ENCODE data around the gene OSGEPL1.

OSGEPL1 gene

DNA sequence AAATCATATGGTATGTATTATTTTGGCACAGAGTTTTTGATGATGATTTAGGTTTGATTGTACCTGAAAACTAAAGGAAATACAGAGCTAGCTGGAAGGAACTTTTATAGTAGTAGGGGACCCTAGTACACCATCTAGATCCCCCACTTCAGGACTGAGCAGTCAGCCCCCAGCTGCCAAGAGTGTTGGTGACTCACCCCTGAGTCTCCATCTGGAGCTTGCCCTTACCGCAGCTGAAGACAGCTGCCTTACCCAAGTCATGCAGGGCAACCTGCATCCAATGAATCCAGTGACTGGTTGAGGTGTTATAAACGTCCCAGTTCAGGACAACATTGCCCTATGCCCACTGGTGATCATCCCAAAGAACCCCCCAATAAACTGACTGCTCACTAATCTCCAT, 36.9 kb upstream of the OSGEPL1 start:
- no peaks in the 10 kb centered on the region for H3K9me2 ChIP-seq (replicated peaks; ENCODE audit: low read depth, low read length)
- H4K20me1 ChIP-seq (ENCODE audit: insufficient read depth, low read length, poor library complexity, severe bottlenecking): peaks cover 3% of the 10 kb centered on the region
- no peaks in the 10 kb centered on the region for H3K27me3 ChIP-seq (ENCODE audit: insufficient read depth, low read length, poor library complexity, severe bottlenecking)
- H3K9ac ChIP-seq (ENCODE audit: low read depth, low read length, poor library complexity, severe bottlenecking): no peak overlapping the region
- no peaks in the 10 kb centered on the region for H3K9me3 ChIP-seq (ENCODE audit: insufficient read depth, low read depth, low read length)
- H2AFZ ChIP-seq (ENCODE audit: low read length): no peak overlapping the region
- peaks cover 11% of the 10 kb centered on the region; the same call in 1 of the 2 replicates for H3K79me2 ChIP-seq (ENCODE audit: insufficient read depth, low read length)
- no peaks in the 10 kb centered on the region for H3F3A ChIP-seq (ENCODE audit: low read depth)
- H3K4me3 ChIP-seq (ENCODE audit: low read length, poor library complexity, severe bottlenecking): no peak overlapping the region
- no peak overlapping the region for H3K4me2 ChIP-seq (ENCODE audit: low read depth, low read length, poor library complexity, severe bottlenecking)
- peaks cover 61% of the 10 kb centered on the region for H3K36me3 ChIP-seq (ENCODE audit: insufficient read depth, low read length)
- TF ChIP-seq CTCF (conservative IDR thresholded peaks at IDR 0.05; ENCODE audit: low read length) (no peak), EZH2phosphoT487 (IDR thresholded peaks at IDR 0.05; ENCODE audit: borderline replicate concordance) (no peak)
- H3K4me1 ChIP-seq (ENCODE audit: insufficient read depth, low read length, poor library complexity, severe bottlenecking): peaks cover 3% of the 10 kb centered on the region

DNA sequence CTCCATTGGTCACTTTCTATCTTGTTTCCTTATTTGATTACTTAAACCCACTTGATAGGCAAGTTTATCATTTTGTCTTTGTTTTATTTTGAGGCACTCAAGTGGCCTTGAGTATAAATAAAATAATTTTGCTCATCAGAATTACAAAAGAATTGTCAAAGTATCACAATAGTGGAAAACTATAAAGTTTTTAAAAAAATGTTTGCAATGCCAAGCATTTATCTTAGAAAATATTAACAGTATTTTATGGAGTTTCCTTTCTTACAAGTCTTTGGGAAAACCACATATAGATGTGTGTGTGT, 36.4 kb upstream of the OSGEPL1 start:
- TF ChIP-seq CTCF (conservative IDR thresholded peaks at IDR 0.05; ENCODE audit: low read length) (no peak), EZH2phosphoT487 (IDR thresholded peaks at IDR 0.05; ENCODE audit: borderline replicate concordance) (no peak)
- Histone ChIP-seq H4K20me1 (ENCODE audit: insufficient read depth, low read length, poor library complexity, severe bottlenecking) (peaks cover 3% of the 10 kb centered on the region), H2AFZ (ENCODE audit: low read length) (no peak overlapping the region), H3K27me3 (ENCODE audit: insufficient read depth, low read length, poor library complexity, severe bottlenecking) (no peaks in the 10 kb centered on the region), H3K4me3 (ENCODE audit: low read length, poor library complexity, severe bottlenecking) (no peak overlapping the region), H3K4me1 (ENCODE audit: insufficient read depth, low read length, poor library complexity, severe bottlenecking) (peaks cover 3% of the 10 kb centered on the region), H3F3A (ENCODE audit: low read depth) (no peaks in the 10 kb centered on the region), H3K9me3 (ENCODE audit: insufficient read depth, low read depth, low read length) (no peaks in the 10 kb centered on the region), H3K36me3 (ENCODE audit: insufficient read depth, low read length) (peaks cover 59% of the 10 kb centered on the region), H3K9me2 (replicated peaks; ENCODE audit: low read depth, low read length) (no peaks in the 10 kb centered on the region), H3K4me2 (ENCODE audit: low read depth, low read length, poor library complexity, severe bottlenecking) (no peak overlapping the region), H3K9ac (ENCODE audit: low read depth, low read length, poor library complexity, severe bottlenecking) (no peak overlapping the region), H3K79me2 (ENCODE audit: insufficient read depth, low read length) (peaks cover 11% of the 10 kb centered on the region; the same call in 1 of the 2 replicates)

GRCh38 chr2:189798312-189799029, 35.9 kb upstream of the OSGEPL1 start:
- H3K9ac ChIP-seq (ENCODE audit: low read depth, low read length, poor library complexity, severe bottlenecking): no peak overlapping the region
- H3K79me2 ChIP-seq (ENCODE audit: insufficient read depth, low read length): peaks cover 11% of the 10 kb centered on the region; the same call in 1 of the 2 replicates
- no peaks in the 10 kb centered on the region for H3K9me3 ChIP-seq (ENCODE audit: insufficient read depth, low read depth, low read length)
- no peak for TF ChIP-seq EZH2phosphoT487 (IDR thresholded peaks at IDR 0.05; ENCODE audit: borderline replicate concordance)
- TF ChIP-seq CTCF (conservative IDR thresholded peaks at IDR 0.05; ENCODE audit: low read length): peak; percentile 81
- no peaks in the 10 kb centered on the region for H3K9me2 ChIP-seq (replicated peaks; ENCODE audit: low read depth, low read length)
- peaks cover 3% of the 10 kb centered on the region for H4K20me1 ChIP-seq (ENCODE audit: insufficient read depth, low read length, poor library complexity, severe bottlenecking)
- peaks cover 3% of the 10 kb centered on the region for H3K4me1 ChIP-seq (ENCODE audit: insufficient read depth, low read length, poor library complexity, severe bottlenecking)
- no peak overlapping the region for H3K4me2 ChIP-seq (ENCODE audit: low read depth, low read length, poor library complexity, severe bottlenecking)
- H3F3A ChIP-seq (ENCODE audit: low read depth): no peaks in the 10 kb centered on the region
- H3K27me3 ChIP-seq (ENCODE audit: insufficient read depth, low read length, poor library complexity, severe bottlenecking): no peaks in the 10 kb centered on the region
- no peak overlapping the region for H3K4me3 ChIP-seq (ENCODE audit: low read length, poor library complexity, severe bottlenecking)
- no peak overlapping the region for H2AFZ ChIP-seq (ENCODE audit: low read length)
- H3K36me3 ChIP-seq (ENCODE audit: insufficient read depth, low read length): peaks cover 61% of the 10 kb centered on the region
